Kidney (tissue), 14 donors: ENCODE measurements around the gene APOA4. TPM values are rescaled to one million over a fixed set of nuclear protein-coding genes. Genes with fewer than 3 reads are reported as not detected.
A peak's percentile ranks its signal among the peaks of the same experiment; 100 is the strongest.

Experiments
- DNase-seq, 5 donors: peaks; one replicate each; pipeline ENCODE4 v3.0.0-alpha.2; 2013 to 2020
- FAIRE-seq: peaks from 2 replicates; lab custom pipeline; 2012; peaks lifted over from hg19 to GRCh38; lab: Jason Lieb, UNC
- H3K27ac ChIP-seq, 2 donors: one replicate each; pipeline ENCODE4 v1.7.0; 2013; ENCODE audit warnings: low read depth in 2 of 2, low read length in 2 of 2, inconsistent platforms in 1 of 2
- H3K27me3 ChIP-seq: one replicate; pipeline ENCODE4 v1.7.1; 2013; ENCODE audit warnings: low read length, inconsistent platforms; ENCODE audit not compliant: control insufficient read depth, insufficient read depth
- H3K36me3 ChIP-seq, 3 donors: one replicate each; pipeline versions ENCODE4 v1.7.0 to v1.7.1; 2013; ENCODE audit warnings: low read length in 3 of 3, control low read depth in 1 of 3, inconsistent platforms in 1 of 3; ENCODE audit not compliant: insufficient read depth in 3 of 3, control insufficient read depth in 2 of 3
- H3K4me1 ChIP-seq, 3 donors: one replicate each; pipeline versions ENCODE4 v1.7.0 to v1.7.1; 2013; ENCODE audit warnings: low read length in 3 of 3, inconsistent platforms in 1 of 3, low read depth in 1 of 3; ENCODE audit not compliant: control insufficient read depth in 2 of 3, insufficient read depth in 2 of 3
- H3K4me3 ChIP-seq, 3 donors: one replicate each; pipeline versions ENCODE4 v1.7.0 to v1.8.1; 2013; ENCODE audit warnings: low read length in 3 of 3, control low read depth in 1 of 3, inconsistent platforms in 1 of 3
- H3K9ac ChIP-seq, 3 donors: one replicate each; pipeline versions ENCODE4 v1.7.0 to v1.7.1; 2013; ENCODE audit warnings: low read length in 3 of 3, control low read depth in 1 of 3, inconsistent platforms in 1 of 3
- H3K9me3 ChIP-seq, 3 donors: one replicate each; pipeline versions ENCODE4 v1.7.0 to v1.7.1; 2013; ENCODE audit warnings: low read length in 3 of 3, control low read depth in 1 of 3, inconsistent platforms in 1 of 3; ENCODE audit not compliant: control insufficient read depth in 2 of 3, insufficient read depth in 1 of 3
- CTCF ChIP-seq: IDR thresholded peaks from 3 replicates; pipeline ENCODE4 v1.5.1; 2012; ENCODE audit warnings: mild to moderate bottlenecking, moderate library complexity, borderline replicate concordance; ENCODE audit not compliant: insufficient read depth; ENCODE audit errors: extremely low read depth
- intact Hi-C: fragments of 100-400 bp; cut with DNase I; formaldehyde crosslinking; loops from one replicate; pipeline ENCODE4 v1.11.1; 2022
- polyA plus RNA-seq: library from polyadenylated mRNA; stranded (reverse); fragments of 350-450 nt; fragmentation: Illumina TruSeq; extraction: RNeasy Lipid Tissue Mini Kit (QIAGEN cat#74804); gene quantifications from one replicate; pipeline ENCODE4 v1.2.3, GENCODE V29; 2014; ENCODE audit warnings: low read depth, low replicate concordance; ENCODE audit not compliant: insufficient read depth
- total RNA-seq: library from RNA; stranded (reverse); fragmentation: NEBNext Ultra II Directional; extraction: Animal tissue kit (Norgen Biotek cat#: 25700); gene quantifications from one replicate; pipeline ENCODE4 v1.2.1, GENCODE V29; 2021
- donor health status: control.
- donor health status: control.
- donor health status: control.
- donor health status: control.
- donor health status: control.
- donor health status: DM: yes; HTN: yes; CAD: no.
- donor health status: Normal renal cell carcinoma (clear cell type).

APOA4 gene
- total and polyA plus RNA-seq, 2 donors from 2014 or later = 0.80 TPM; not detected in 1

- H3K36me3 ChIP-seq = peaks cover 0 to 9% (median under 1%) of the 10 kb centered on the region in 3 donors
- no peak for DNase-seq
- no peak overlapping the region for H3K27ac ChIP-seq
- no peak overlapping the region for H3K4me3 ChIP-seq
- TF ChIP-seq CTCF = no peak
- no peaks in the 10 kb centered on the region for H3K27me3 ChIP-seq
- no peaks in the 10 kb centered on the region for H3K9me3 ChIP-seq
- intact Hi-C loops = no loop called here
- H3K4me1 ChIP-seq = peaks cover 0 to 13% (median 8%) of the 10 kb centered on the region in 3 donors
- H3K9ac ChIP-seq = no peak overlapping the region
- FAIRE-seq = no peak
Observed at GRCh38 chr11:116840224-116840745, 17.2 kb upstream of the APOA4 start.

DNA sequence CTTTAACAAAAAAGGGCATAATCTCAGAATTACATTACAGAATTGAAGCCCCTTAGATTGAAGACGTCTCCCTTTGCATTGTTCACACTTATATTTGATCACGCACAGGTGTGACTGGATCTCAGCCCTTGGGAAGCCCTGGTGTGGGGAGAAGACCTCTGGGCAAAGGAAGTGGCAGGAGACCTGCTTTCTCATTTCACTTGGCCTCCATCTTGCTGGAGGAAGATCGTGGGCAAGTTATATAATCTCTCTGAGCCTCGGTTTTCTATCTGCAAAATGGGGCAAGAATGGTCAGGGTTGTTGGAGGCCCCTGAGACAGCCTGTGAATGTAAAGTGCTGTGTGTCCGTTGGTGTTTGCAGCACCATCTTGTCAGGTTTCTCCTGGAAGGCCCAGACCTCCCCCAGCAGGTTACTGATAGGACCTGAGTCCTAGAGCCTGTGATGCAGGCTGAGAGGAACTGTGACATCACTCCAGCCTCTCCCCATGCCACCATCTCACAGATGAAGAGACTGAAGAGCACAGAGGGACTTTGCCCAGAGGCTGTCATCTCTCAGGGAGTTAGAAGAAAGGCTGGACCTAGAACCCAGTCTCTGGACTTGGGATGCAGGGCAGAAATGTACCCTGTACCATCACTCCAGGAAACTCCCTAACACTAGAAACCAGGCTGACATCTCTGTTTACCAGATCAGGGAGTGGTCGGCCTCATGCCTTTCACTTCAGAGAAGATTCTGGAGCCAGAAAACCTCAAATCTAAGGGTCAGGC, 15.4 kb upstream of the APOA4 start:
- Histone ChIP-seq H3K4me3 (no peak overlapping the region), H3K36me3 (peaks cover 0 to 7% (median 0%) of the 10 kb centered on the region in 3 donors), H3K9ac (no peak overlapping the region), H3K4me1 (peaks cover 0 to 15% (median 8%) of the 10 kb centered on the region in 3 donors), H3K27ac (no peak overlapping the region), H3K9me3 (no peaks in the 10 kb centered on the region), H3K27me3 (no peaks in the 10 kb centered on the region)
- intact Hi-C loops = no loop called here
- no peak for TF ChIP-seq CTCF
- no peak for FAIRE-seq
- DNase-seq = no peak

DNA sequence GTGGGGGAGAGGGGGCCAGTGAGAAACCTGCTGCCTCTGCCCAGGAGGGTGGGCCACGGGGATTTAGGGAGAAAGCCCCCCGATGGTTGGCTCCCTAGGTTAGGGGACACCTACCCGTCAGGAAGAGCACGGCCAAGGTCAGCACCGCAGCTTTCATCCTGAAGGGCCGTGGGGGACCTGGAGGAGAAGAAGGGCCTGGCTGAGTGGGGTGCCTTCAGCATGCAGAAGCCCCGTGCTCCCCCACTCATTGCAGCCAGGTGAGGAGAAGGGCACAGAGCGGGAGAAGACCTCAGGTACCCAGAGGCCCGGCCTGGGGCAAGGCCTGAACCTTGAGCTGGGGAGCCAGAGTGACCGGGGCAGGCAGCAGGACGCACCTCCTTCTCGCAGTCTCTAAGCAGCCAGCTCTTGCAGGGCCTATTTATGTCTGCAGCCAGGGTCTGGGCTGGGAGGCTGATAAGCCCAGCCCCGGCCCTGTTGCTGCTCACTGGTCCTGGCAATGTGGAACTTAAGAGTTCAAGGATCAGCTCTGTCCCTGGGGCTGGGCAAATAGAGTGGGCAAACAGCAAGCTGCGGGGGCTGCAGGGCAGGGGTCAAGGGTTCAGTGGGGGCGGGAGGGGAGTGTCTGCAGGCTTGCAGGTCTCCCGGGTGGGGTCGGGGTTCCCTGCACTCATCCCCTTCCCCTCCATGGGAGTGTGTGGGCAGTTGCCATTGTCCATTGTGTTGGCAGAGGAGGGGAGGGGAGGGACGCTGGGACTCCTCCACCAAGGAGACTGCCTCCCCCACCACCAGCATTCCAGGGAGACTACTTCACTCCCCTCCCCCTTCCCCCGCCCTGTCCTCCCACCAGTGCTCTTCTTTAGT, 14.4 kb upstream of the APOA4 start, which contains the start of gene APOA1:
Gene APOA1 (minus strand): TSS at position 392 of the 861 bp plus-strand sequence. CDS start 235 bp downstream, at position 157.
- intact Hi-C loops = no loop called here
- Histone ChIP-seq H3K27me3 (no peaks in the 10 kb centered on the region), H3K9ac (no peak within 1 kb of the TSS), H3K36me3 (no peaks in the 10 kb centered on the region), H3K27ac (no peak within 1 kb of the TSS), H3K4me1 (peaks cover 0 to 8% (median 6%) of the 10 kb centered on the region in 3 donors), H3K9me3 (no peaks in the 10 kb centered on the region), H3K4me3 (no peak within 1 kb of the TSS)
- peak in 4 of 5 donors; percentile 55 to 84 (median 68) for DNase-seq
- no peak for FAIRE-seq
- no peak for TF ChIP-seq CTCF
